ENCODE results near the gene TMEM184C. TPM values are rescaled to one million over a fixed set of nuclear protein-coding genes. Genes with fewer than 3 reads are reported as not detected.

The TMEM184C gene
- total and polyA plus RNA-seq, 2 donors (not counting 1 experiment from before 2014, with no cell fraction given) = 4.9 to 27.5 TPM

GRCh38 chr4:147633113-147633512 is 15.9 kb downstream of the TMEM184C start:
- Histone ChIP-seq H4K20me1 (ENCODE audit: control insufficient read depth, insufficient read depth, low read length, poor library complexity, severe bottlenecking) (no peaks in the 10 kb centered on the region), H3K4me2 (replicated peaks; ENCODE audit: low read depth, low read length, poor library complexity, severe bottlenecking) (no peak overlapping the region), H3K4me3 (ENCODE audit: control extremely low read depth in 1 of 5, extremely low read depth in 1 of 5, insufficient read depth in 1 of 5, low read depth in 2 of 5, low read length in 4 of 5) (no peak overlapping the region), H3K4me1 (ENCODE audit: control insufficient read depth in 2 of 2, insufficient read depth in 2 of 2, low read length in 2 of 2) (no peaks in the 10 kb centered on the region), H2AFZ (ENCODE audit: insufficient read depth, low read depth, low read length, poor library complexity, severe bottlenecking) (no peak overlapping the region), H3K9me3 (ENCODE audit: control extremely low read depth in 1 of 3, control insufficient read depth in 2 of 3, insufficient read depth in 1 of 3, low read length in 2 of 3) (no peaks in the 10 kb centered on the region), H3K27me3 (replicated peaks in 1 of 4; ENCODE audit: control extremely low read depth in 1 of 4, control insufficient read depth in 3 of 4, insufficient read depth in 4 of 4, low read length in 3 of 4) (no peaks in the 10 kb centered on the region), H3K36me3 (replicated peaks in 1 of 2; ENCODE audit: control extremely low read depth in 1 of 2, control insufficient read depth in 1 of 2, extremely low read depth in 1 of 2, insufficient read depth in 2 of 2, low read length in 1 of 2) (peaks cover 19 to 73% of the 10 kb centered on the region in 2 experiments), H3K9ac (ENCODE audit: low read length) (no peak overlapping the region), H3K27ac (ENCODE audit: low read length in 2 of 2) (no peak overlapping the region), H3K79me2 (ENCODE audit: control insufficient read depth, insufficient read depth, low read length) (no peaks in the 10 kb centered on the region)
- DNase-seq (no peak), ATAC-seq (ENCODE audit: low read depth) (no peak)
- TF ChIP-seq, protein P1, sequence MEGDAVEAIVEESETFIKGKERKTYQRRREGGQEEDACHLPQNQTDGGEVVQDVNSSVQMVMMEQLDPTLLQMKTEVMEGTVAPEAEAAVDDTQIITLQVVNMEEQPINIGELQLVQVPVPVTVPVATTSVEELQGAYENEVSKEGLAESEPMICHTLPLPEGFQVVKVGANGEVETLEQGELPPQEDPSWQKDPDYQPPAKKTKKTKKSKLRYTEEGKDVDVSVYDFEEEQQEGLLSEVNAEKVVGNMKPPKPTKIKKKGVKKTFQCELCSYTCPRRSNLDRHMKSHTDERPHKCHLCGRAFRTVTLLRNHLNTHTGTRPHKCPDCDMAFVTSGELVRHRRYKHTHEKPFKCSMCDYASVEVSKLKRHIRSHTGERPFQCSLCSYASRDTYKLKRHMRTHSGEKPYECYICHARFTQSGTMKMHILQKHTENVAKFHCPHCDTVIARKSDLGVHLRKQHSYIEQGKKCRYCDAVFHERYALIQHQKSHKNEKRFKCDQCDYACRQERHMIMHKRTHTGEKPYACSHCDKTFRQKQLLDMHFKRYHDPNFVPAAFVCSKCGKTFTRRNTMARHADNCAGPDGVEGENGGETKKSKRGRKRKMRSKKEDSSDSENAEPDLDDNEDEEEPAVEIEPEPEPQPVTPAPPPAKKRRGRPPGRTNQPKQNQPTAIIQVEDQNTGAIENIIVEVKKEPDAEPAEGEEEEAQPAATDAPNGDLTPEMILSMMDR (IDR thresholded peaks at IDR 0.05) = no peak
- TF ChIP-seq EZH2 (IDR thresholded peaks at IDR 0.05; ENCODE audit: borderline replicate concordance, insufficient read depth, low read depth, low read length, poor library complexity, severe bottlenecking) = no peak
- no peaks in the 10 kb centered on the region for H3K27me3 Mint-ChIP-seq
- CTCF ChIA-PET = no interaction called here
- no peak overlapping the region for H3K27ac Mint-ChIP-seq
- intact Hi-C loops (cut with micrococcal nuclease) = no loop called here
- H3K4me1 Mint-ChIP-seq = no peaks in the 10 kb centered on the region
- no CpG with 5 or more reads among the region's 3 CpGs for WGBS (ENCODE audit: insufficient coverage)
- H3K9me3 Mint-ChIP-seq (ENCODE audit: insufficient read depth) = peaks cover 3% of the 10 kb centered on the region
- POLR2A ChIA-PET = no interaction called here
- no peak overlapping the region for H3K4me3 Mint-ChIP-seq

- Histone ChIP-seq H3K79me2 (ENCODE audit: control insufficient read depth, insufficient read depth, low read length) (no peaks in the 10 kb centered on the region), H2AFZ (ENCODE audit: insufficient read depth, low read depth, low read length, poor library complexity, severe bottlenecking) (no peak overlapping the region), H4K20me1 (ENCODE audit: control insufficient read depth, insufficient read depth, low read length, poor library complexity, severe bottlenecking) (no peaks in the 10 kb centered on the region), H3K4me2 (replicated peaks; ENCODE audit: low read depth, low read length, poor library complexity, severe bottlenecking) (no peak overlapping the region), H3K36me3 (replicated peaks in 1 of 2; ENCODE audit: control extremely low read depth in 1 of 2, control insufficient read depth in 1 of 2, extremely low read depth in 1 of 2, insufficient read depth in 2 of 2, low read length in 1 of 2) (peaks cover 19 to 71% of the 10 kb centered on the region in 2 experiments), H3K27me3 (replicated peaks in 1 of 4; ENCODE audit: control extremely low read depth in 1 of 4, control insufficient read depth in 3 of 4, insufficient read depth in 4 of 4, low read length in 3 of 4) (no peaks in the 10 kb centered on the region), H3K9me3 (ENCODE audit: control extremely low read depth in 1 of 3, control insufficient read depth in 2 of 3, insufficient read depth in 1 of 3, low read length in 2 of 3) (no peaks in the 10 kb centered on the region), H3K4me1 (ENCODE audit: control insufficient read depth in 2 of 2, insufficient read depth in 2 of 2, low read length in 2 of 2) (no peaks in the 10 kb centered on the region), H3K27ac (ENCODE audit: low read length in 2 of 2) (no peak overlapping the region), H3K4me3 (ENCODE audit: control extremely low read depth in 1 of 5, extremely low read depth in 1 of 5, insufficient read depth in 1 of 5, low read depth in 2 of 5, low read length in 4 of 5) (no peak overlapping the region), H3K9ac (ENCODE audit: low read length) (no peak overlapping the region)
- Mint-ChIP-seq H3K9me3 (ENCODE audit: insufficient read depth) (peaks cover 3% of the 10 kb centered on the region), H3K4me1 (no peaks in the 10 kb centered on the region), H3K27me3 (no peaks in the 10 kb centered on the region), H3K27ac (no peak overlapping the region), H3K4me3 (no peak overlapping the region)
- WGBS (ENCODE audit: insufficient coverage) = no CpG with 5 or more reads among the region's 1 CpG
- no peak for DNase-seq
- ChIA-PET POLR2A (no interaction called here), CTCF (no interaction called here)
- no peak for ATAC-seq (ENCODE audit: low read depth)
- TF ChIP-seq, protein P1 (IDR thresholded peaks at IDR 0.05) = no peak
- intact Hi-C loops (cut with micrococcal nuclease) = no loop called here
Observed at GRCh38 chr4:147633643-147634042, 16.4 kb downstream of the TMEM184C start.

Data from B cell (primary cell).